Trophoblast cell (in vitro differentiated cells and primary cell): ENCODE measurements around the gene SPTSSB.

Experiments
- DNase-seq, 2 donors: peaks; one replicate each; pipeline ENCODE4 v3.0.0-alpha.2; 2016
- H2AFZ ChIP-seq: 2 replicates; pipeline ENCODE4 v1.6.1; 2013; ENCODE audit warnings: low read length, moderate library complexity, mild to moderate bottlenecking; ENCODE audit not compliant: insufficient read depth, poor library complexity
- H2AK5ac ChIP-seq: 2 replicates; pipeline ENCODE4 v1.6.1; 2013; ENCODE audit warnings: mild to moderate bottlenecking, low read length
- H2BK120ac ChIP-seq: 2 replicates; pipeline ENCODE4 v1.6.1; 2013; ENCODE audit warnings: low read length, mild to moderate bottlenecking, moderate library complexity; ENCODE audit not compliant: insufficient read depth, poor library complexity
- H2BK12ac ChIP-seq: 2 replicates; pipeline ENCODE4 v1.6.1; 2013; ENCODE audit warnings: mild to moderate bottlenecking, low read length, moderate library complexity
- H2BK5ac ChIP-seq: 2 replicates; pipeline ENCODE4 v1.6.1; 2013; ENCODE audit warnings: low read length, low read depth, moderate library complexity, mild to moderate bottlenecking; ENCODE audit not compliant: poor library complexity
- H3K14ac ChIP-seq: 2 replicates; pipeline ENCODE4 v1.6.1; 2013; ENCODE audit warnings: mild to moderate bottlenecking, low read length
- H3K18ac ChIP-seq: 2 replicates; pipeline ENCODE4 v1.6.1; 2013; ENCODE audit warnings: mild to moderate bottlenecking, low read length
- H3K23ac ChIP-seq: 2 replicates; pipeline ENCODE4 v1.6.1; 2013; ENCODE audit warnings: low read length
- H3K27ac ChIP-seq: 2 replicates; pipeline ENCODE4 v1.5.1; 2013; ENCODE audit warnings: low read depth, mild to moderate bottlenecking, inconsistent platforms, low read length, moderate library complexity
- H3K27me3 ChIP-seq: 2 replicates; pipeline ENCODE4 v1.6.1; 2013; ENCODE audit warnings: inconsistent platforms, mild to moderate bottlenecking, low read length, moderate library complexity; ENCODE audit not compliant: insufficient read depth
- H3K36me3 ChIP-seq, 2 experiments: 1 replicate in 1 of 2; 2 replicates in 1 of 2; pipeline ENCODE4 v1.6.1; 2013; ENCODE audit warnings: low read length in 2 of 2, mild to moderate bottlenecking in 2 of 2, moderate library complexity in 1 of 2; ENCODE audit not compliant: insufficient read depth in 2 of 2, control insufficient read depth in 1 of 2
- H3K4ac ChIP-seq: 2 replicates; pipeline ENCODE4 v1.6.1; 2013; ENCODE audit warnings: low read depth, mild to moderate bottlenecking, low read length, moderate library complexity
- H3K4me1 ChIP-seq, 2 experiments: 1 replicate in 1 of 2; 2 replicates in 1 of 2; pipeline ENCODE4 v1.6.1; 2013; ENCODE audit warnings: low read length in 2 of 2, mild to moderate bottlenecking in 2 of 2, moderate library complexity in 1 of 2; ENCODE audit not compliant: insufficient read depth in 2 of 2, control insufficient read depth in 1 of 2
- H3K4me2 ChIP-seq: 2 replicates; pipeline ENCODE4 v1.6.1; 2013; ENCODE audit warnings: inconsistent platforms, mild to moderate bottlenecking, low read length, moderate library complexity
- H3K4me3 ChIP-seq: 2 replicates; pipeline ENCODE4 v1.5.1; 2013; ENCODE audit warnings: mild to moderate bottlenecking, low read depth, low read length, inconsistent platforms
- H3K79me1 ChIP-seq: one replicate; pipeline ENCODE4 v1.6.1; 2013; ENCODE audit warnings: low read length
- H3K79me2 ChIP-seq: 2 replicates; pipeline ENCODE4 v1.6.1; 2013; ENCODE audit warnings: low read length, mild to moderate bottlenecking; ENCODE audit not compliant: control insufficient read depth, insufficient read depth, poor library complexity
- H3K9ac ChIP-seq: 2 replicates; pipeline ENCODE4 v1.6.1; 2013; ENCODE audit warnings: mild to moderate bottlenecking, low read length
- H3K9me3 ChIP-seq: 2 replicates; pipeline ENCODE4 v1.6.1; 2013; ENCODE audit warnings: low read depth, mild to moderate bottlenecking, control low read depth, inconsistent platforms, low read length; ENCODE audit not compliant: insufficient read depth
- H4K12ac ChIP-seq: 2 replicates; pipeline ENCODE4 v1.6.1; 2013; ENCODE audit warnings: low read depth, mild to moderate bottlenecking, low read length, moderate library complexity
- H4K8ac ChIP-seq: 2 replicates; pipeline ENCODE4 v1.6.1; 2013; ENCODE audit warnings: low read depth, mild to moderate bottlenecking, low read length, moderate library complexity
- H4K91ac ChIP-seq: one replicate; pipeline ENCODE4 v1.6.1; 2013; ENCODE audit warnings: low read depth, mild to moderate bottlenecking, low read length, moderate library complexity
- WGBS: extraction: QIAGEN DNeasy Blood & Tissue Kit; methylation state at CpG from one replicate; pipeline ENCODE4 v1.1.7; 2013; ENCODE audit warnings: missing lambda C conversion rate; ENCODE audit not compliant: insufficient read length, insufficient coverage; ENCODE audit errors: extremely low coverage; 5-methylcytosine and 5-hydroxymethylcytosine counted together

SPTSSB gene

GRCh38 chr3:161314836-161315395 lies 56.4 kb downstream of the SPTSSB start:
- H3K79me1 ChIP-seq: peaks cover 3% of the 10 kb centered on the region
- peaks cover 4 to 6% of the 10 kb centered on the region in 2 experiments for H3K4me1 ChIP-seq
- no peak overlapping the region for H3K14ac ChIP-seq
- H3K23ac ChIP-seq: no peak overlapping the region
- H3K9me3 ChIP-seq: no peaks in the 10 kb centered on the region
- no peak overlapping the region for H2BK5ac ChIP-seq
- no peak overlapping the region for H3K4ac ChIP-seq
- H4K8ac ChIP-seq: no peak overlapping the region
- no peak overlapping the region for H3K18ac ChIP-seq
- peak in 1 of 2 donors; percentile 46 for DNase-seq
- no peaks in the 10 kb centered on the region for H3K79me2 ChIP-seq
- no peaks in the 10 kb centered on the region for H3K36me3 ChIP-seq
- H3K4me3 ChIP-seq: no peak overlapping the region
- no peak overlapping the region for H4K12ac ChIP-seq
- no peak overlapping the region for H4K91ac ChIP-seq
- H2BK12ac ChIP-seq: no peak overlapping the region
- no peak overlapping the region for H2AK5ac ChIP-seq
- no peaks in the 10 kb centered on the region for H3K27me3 ChIP-seq
- no peak overlapping the region for H3K9ac ChIP-seq
- WGBS: no CpG with 5 or more reads among the region's 3 CpGs
- H3K4me2 ChIP-seq: no peak overlapping the region
- no peak overlapping the region for H2AFZ ChIP-seq
- no peak overlapping the region for H2BK120ac ChIP-seq
- H3K27ac ChIP-seq: no peak overlapping the region

GRCh38 chr3:161310649-161311423 lies 60.5 kb downstream of the SPTSSB start:
- no peak overlapping the region for H3K9ac ChIP-seq
- no peak overlapping the region for H2BK120ac ChIP-seq
- H2BK12ac ChIP-seq: no peak overlapping the region
- H3K79me2 ChIP-seq: no peaks in the 10 kb centered on the region
- H3K79me1 ChIP-seq: no peaks in the 10 kb centered on the region
- no peaks in the 10 kb centered on the region for H3K9me3 ChIP-seq
- WGBS: 100% methylated on average over 1 of the region's 5 CpGs
- H2AK5ac ChIP-seq: no peak overlapping the region
- no peaks in the 10 kb centered on the region for H3K27me3 ChIP-seq
- no peak overlapping the region for H3K27ac ChIP-seq
- H4K91ac ChIP-seq: no peak overlapping the region
- H3K23ac ChIP-seq: no peak overlapping the region
- peaks cover under 1 to 2% of the 10 kb centered on the region in 2 experiments for H3K4me1 ChIP-seq
- no peak overlapping the region for H3K4ac ChIP-seq
- H2BK5ac ChIP-seq: no peak overlapping the region
- no peak overlapping the region for H3K4me2 ChIP-seq
- H4K12ac ChIP-seq: no peak overlapping the region
- no peak overlapping the region for H3K18ac ChIP-seq
- no peak overlapping the region for H4K8ac ChIP-seq
- DNase-seq: no peak
- H2AFZ ChIP-seq: no peak overlapping the region
- H3K4me3 ChIP-seq: no peak overlapping the region
- H3K36me3 ChIP-seq: no peaks in the 10 kb centered on the region
- H3K14ac ChIP-seq: no peak overlapping the region

- Histone ChIP-seq H3K14ac (no peak overlapping the region), H3K9me3 (no peaks in the 10 kb centered on the region), H4K12ac (no peak overlapping the region), H3K9ac (no peak overlapping the region), H3K4me3 (no peak overlapping the region), H2AFZ (no peak overlapping the region), H3K27me3 (no peaks in the 10 kb centered on the region), H3K36me3 (no peaks in the 10 kb centered on the region), H3K79me1 (no peaks in the 10 kb centered on the region), H2BK12ac (no peak overlapping the region), H3K18ac (no peak overlapping the region), H2BK120ac (no peak overlapping the region), H2BK5ac (no peak overlapping the region), H3K4ac (no peak overlapping the region), H3K4me2 (no peak overlapping the region), H3K27ac (no peak overlapping the region), H4K91ac (no peak overlapping the region), H3K23ac (no peak overlapping the region), H2AK5ac (no peak overlapping the region), H3K4me1 (no peaks in the 10 kb centered on the region), H4K8ac (no peak overlapping the region), H3K79me2 (no peaks in the 10 kb centered on the region)
- peak in 1 of 2 donors; percentile 46 for DNase-seq
- no CpG with 5 or more reads among the region's 2 CpGs for WGBS
Measured at GRCh38 chr3:161305095-161305991, 66.0 kb downstream of the SPTSSB start.

GRCh38 chr3:161296814-161297213 lies 74.5 kb downstream of the SPTSSB start:
- no peak overlapping the region for H2AFZ ChIP-seq
- no peak overlapping the region for H2BK12ac ChIP-seq
- H3K14ac ChIP-seq: no peak overlapping the region
- H3K4ac ChIP-seq: no peak overlapping the region
- no peaks in the 10 kb centered on the region for H3K27me3 ChIP-seq
- H4K8ac ChIP-seq: no peak overlapping the region
- no peaks in the 10 kb centered on the region for H3K79me2 ChIP-seq
- no peak overlapping the region for H2BK120ac ChIP-seq
- no peak overlapping the region for H3K23ac ChIP-seq
- no peak overlapping the region for H4K91ac ChIP-seq
- H3K4me2 ChIP-seq: no peak overlapping the region
- no CpG with 5 or more reads among the region's 3 CpGs for WGBS
- no peak overlapping the region for H3K18ac ChIP-seq
- H2BK5ac ChIP-seq: no peak overlapping the region
- no peak for DNase-seq
- no peak overlapping the region for H3K27ac ChIP-seq
- no peaks in the 10 kb centered on the region for H3K4me1 ChIP-seq
- no peak overlapping the region for H3K9ac ChIP-seq
- H3K36me3 ChIP-seq: no peaks in the 10 kb centered on the region
- H3K9me3 ChIP-seq: no peaks in the 10 kb centered on the region
- no peak overlapping the region for H2AK5ac ChIP-seq
- H3K79me1 ChIP-seq: no peaks in the 10 kb centered on the region
- H4K12ac ChIP-seq: no peak overlapping the region
- H3K4me3 ChIP-seq: no peak overlapping the region
